ENCODE measurements around the gene ZDHHC7.
"Not testable (repeated sequence)": the region's sequence is repeated elsewhere in the genome, so short reads cannot be mapped to it uniquely, and the experiment has no call there.

ZDHHC7 gene

GRCh38 chr16:85042606-85043005 lies 31.3 kb upstream of the ZDHHC7 start:
- no peak for DNase-seq (ENCODE audit: low spot score)

GRCh38 chr16:85042167-85042526 lies 30.8 kb upstream of the ZDHHC7 start:
- DNase-seq (ENCODE audit: low spot score), result no peak

GRCh38 chr16:85041219-85042166 lies 30.2 kb upstream of the ZDHHC7 start:
- no peak for DNase-seq (ENCODE audit: low spot score)

- no peak for DNase-seq (ENCODE audit: low spot score)
Measured at GRCh38 chr16:85040685-85041084, 29.4 kb upstream of the ZDHHC7 start.

GRCh38 chr16:85037721-85038120 lies 26.4 kb upstream of the ZDHHC7 start:
- no peak for DNase-seq (ENCODE audit: low spot score)

GRCh38 chr16:85037050-85037410 lies 25.7 kb upstream of the ZDHHC7 start:
- DNase-seq (ENCODE audit: low spot score), result no peak

GRCh38 chr16:85036236-85037049 lies 25.1 kb upstream of the ZDHHC7 start:
- no peak for DNase-seq (ENCODE audit: low spot score)

- DNase-seq (ENCODE audit: low spot score), result no peak
Measured at GRCh38 chr16:85034591-85035433, 23.5 kb upstream of the ZDHHC7 start.

- no peak for DNase-seq (ENCODE audit: low spot score)
Measured at GRCh38 chr16:85033171-85033570, 21.8 kb upstream of the ZDHHC7 start.

- DNase-seq (ENCODE audit: low spot score), result not testable (repeated sequence)
Measured at GRCh38 chr16:85032187-85032586, 20.9 kb upstream of the ZDHHC7 start.

GRCh38 chr16:85031451-85031850 lies 20.1 kb upstream of the ZDHHC7 start:
- DNase-seq (ENCODE audit: low spot score), result no peak

GRCh38 chr16:85029981-85030401 lies 18.7 kb upstream of the ZDHHC7 start:
- no peak for DNase-seq (ENCODE audit: low spot score)

GRCh38 chr16:85029408-85029784 lies 18.1 kb upstream of the ZDHHC7 start:
- no peak for DNase-seq (ENCODE audit: low spot score)

GRCh38 chr16:85028685-85029407 lies 17.5 kb upstream of the ZDHHC7 start:
- no peak for DNase-seq (ENCODE audit: low spot score)

- no peak for DNase-seq (ENCODE audit: low spot score)
Measured at GRCh38 chr16:85027958-85028684, 16.8 kb upstream of the ZDHHC7 start.

GRCh38 chr16:85027349-85027957 lies 16.1 kb upstream of the ZDHHC7 start, which contains the start of gene KIAA0513:
KIAA0513 (plus strand) TSS chr16:85027795; CDS start chr16:85067072, 39,277 bp downstream.
- peak; percentile 99 for DNase-seq (ENCODE audit: low spot score)

GRCh38 chr16:85026703-85027102 lies 15.4 kb upstream of the ZDHHC7 start:
- no peak for DNase-seq (ENCODE audit: low spot score)

GRCh38 chr16:85025781-85026653 lies 14.7 kb upstream of the ZDHHC7 start:
- DNase-seq (ENCODE audit: low spot score), result no peak

GRCh38 chr16:85019659-85020245 lies 8.4 kb upstream of the ZDHHC7 start:
- no peak for DNase-seq (ENCODE audit: low spot score)
